A549 (cell line): Measurements from ENCODE around the gene PALLD.

Experiments
- BHLHE40 ChIP-seq: IDR thresholded peaks from 2 replicates; pipeline ENCODE4 v1.6.1; 2012; ENCODE audit warnings: low read depth, low read length, inconsistent platforms
- JUN ChIP-seq, 2 experiments: fragments of >200 bp; sonication (Bioruptor Twin); formaldehyde crosslinking; IDR thresholded peaks; 2 replicates in 1 of 2; 3 replicates in 1 of 2; pipeline ENCODE4 v1.6.1; 2016 to 2017
- JUNB ChIP-seq: fragments of >200 bp; sonication (Bioruptor Twin); formaldehyde crosslinking; IDR thresholded peaks from 2 replicates; pipeline ENCODE4 v1.6.1; 2016
- MAFK ChIP-seq: fragments of 450-650 bp; IDR thresholded peaks from 2 replicates; pipeline ENCODE4 v1.6.1; 2014; ENCODE audit not compliant: partially characterized antibody
- POLR2A ChIP-seq: IDR thresholded peaks from 2 replicates; pipeline ENCODE4 v1.6.1; 2012; ENCODE audit warnings: mild to moderate bottlenecking, low read length
- POLR2AphosphoS2 ChIP-seq: conservative IDR thresholded peaks from 2 replicates; pipeline ENCODE4 v1.6.1; 2012; ENCODE audit warnings: low read length, improper control_type of control experiment, inconsistent platforms
- ZFP36 ChIP-seq: fragments of 450-650 bp; IDR thresholded peaks from 2 replicates; pipeline ENCODE4 v1.6.1; 2014; ENCODE audit warnings: borderline replicate concordance; ENCODE audit not compliant: partially characterized antibody
- TF ChIP-seq, protein P1 (sequence below): fragments of 200-600 bp; sonication (generic); IDR thresholded peaks from 2 replicates; pipeline ENCODE4 v1.6.1; 2016; ENCODE audit warnings: antibody characterized with exemption, mild to moderate bottlenecking, moderate library complexity
- TF ChIP-seq, protein P2 (sequence below): fragments of >200 bp; sonication (Bioruptor Twin); formaldehyde crosslinking; IDR thresholded peaks from 3 replicates; pipeline ENCODE4 v1.5.1; 2016
- TF ChIP-seq, protein P3 (sequence below): IDR thresholded peaks from 2 replicates; pipeline ENCODE4 v1.6.1; 2012
- TF ChIP-seq, protein P4 (sequence below): fragments of 450-650 bp; IDR thresholded peaks from 2 replicates; pipeline ENCODE4 v1.6.1; 2014; ENCODE audit warnings: antibody characterized with exemption

DNA sequence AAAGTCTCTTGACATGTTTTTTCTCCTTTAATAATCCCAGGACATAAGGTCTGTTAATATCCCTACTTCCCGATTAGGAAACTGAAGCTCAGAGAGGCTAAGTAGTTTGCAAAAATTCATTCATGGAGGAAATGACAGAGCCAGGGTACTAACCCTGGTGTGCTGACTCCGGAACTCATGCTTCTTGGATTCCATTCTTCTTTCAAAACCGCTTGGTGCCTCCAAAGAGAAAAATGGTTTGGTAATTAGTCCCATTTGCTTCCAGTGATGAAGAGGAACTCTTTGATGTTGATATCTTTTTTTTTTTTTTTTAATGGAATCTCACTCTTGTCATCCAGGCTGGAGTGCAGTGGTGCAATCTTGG, 146.9 kb downstream of the PALLD start:
- TF ChIP-seq POLR2A: no peak
- TF ChIP-seq, protein P1, sequence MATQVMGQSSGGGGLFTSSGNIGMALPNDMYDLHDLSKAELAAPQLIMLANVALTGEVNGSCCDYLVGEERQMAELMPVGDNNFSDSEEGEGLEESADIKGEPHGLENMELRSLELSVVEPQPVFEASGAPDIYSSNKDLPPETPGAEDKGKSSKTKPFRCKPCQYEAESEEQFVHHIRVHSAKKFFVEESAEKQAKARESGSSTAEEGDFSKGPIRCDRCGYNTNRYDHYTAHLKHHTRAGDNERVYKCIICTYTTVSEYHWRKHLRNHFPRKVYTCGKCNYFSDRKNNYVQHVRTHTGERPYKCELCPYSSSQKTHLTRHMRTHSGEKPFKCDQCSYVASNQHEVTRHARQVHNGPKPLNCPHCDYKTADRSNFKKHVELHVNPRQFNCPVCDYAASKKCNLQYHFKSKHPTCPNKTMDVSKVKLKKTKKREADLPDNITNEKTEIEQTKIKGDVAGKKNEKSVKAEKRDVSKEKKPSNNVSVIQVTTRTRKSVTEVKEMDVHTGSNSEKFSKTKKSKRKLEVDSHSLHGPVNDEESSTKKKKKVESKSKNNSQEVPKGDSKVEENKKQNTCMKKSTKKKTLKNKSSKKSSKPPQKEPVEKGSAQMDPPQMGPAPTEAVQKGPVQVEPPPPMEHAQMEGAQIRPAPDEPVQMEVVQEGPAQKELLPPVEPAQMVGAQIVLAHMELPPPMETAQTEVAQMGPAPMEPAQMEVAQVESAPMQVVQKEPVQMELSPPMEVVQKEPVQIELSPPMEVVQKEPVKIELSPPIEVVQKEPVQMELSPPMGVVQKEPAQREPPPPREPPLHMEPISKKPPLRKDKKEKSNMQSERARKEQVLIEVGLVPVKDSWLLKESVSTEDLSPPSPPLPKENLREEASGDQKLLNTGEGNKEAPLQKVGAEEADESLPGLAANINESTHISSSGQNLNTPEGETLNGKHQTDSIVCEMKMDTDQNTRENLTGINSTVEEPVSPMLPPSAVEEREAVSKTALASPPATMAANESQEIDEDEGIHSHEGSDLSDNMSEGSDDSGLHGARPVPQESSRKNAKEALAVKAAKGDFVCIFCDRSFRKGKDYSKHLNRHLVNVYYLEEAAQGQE: no peak
- TF ChIP-seq MAFK: no peak
- TF ChIP-seq, protein P2, sequence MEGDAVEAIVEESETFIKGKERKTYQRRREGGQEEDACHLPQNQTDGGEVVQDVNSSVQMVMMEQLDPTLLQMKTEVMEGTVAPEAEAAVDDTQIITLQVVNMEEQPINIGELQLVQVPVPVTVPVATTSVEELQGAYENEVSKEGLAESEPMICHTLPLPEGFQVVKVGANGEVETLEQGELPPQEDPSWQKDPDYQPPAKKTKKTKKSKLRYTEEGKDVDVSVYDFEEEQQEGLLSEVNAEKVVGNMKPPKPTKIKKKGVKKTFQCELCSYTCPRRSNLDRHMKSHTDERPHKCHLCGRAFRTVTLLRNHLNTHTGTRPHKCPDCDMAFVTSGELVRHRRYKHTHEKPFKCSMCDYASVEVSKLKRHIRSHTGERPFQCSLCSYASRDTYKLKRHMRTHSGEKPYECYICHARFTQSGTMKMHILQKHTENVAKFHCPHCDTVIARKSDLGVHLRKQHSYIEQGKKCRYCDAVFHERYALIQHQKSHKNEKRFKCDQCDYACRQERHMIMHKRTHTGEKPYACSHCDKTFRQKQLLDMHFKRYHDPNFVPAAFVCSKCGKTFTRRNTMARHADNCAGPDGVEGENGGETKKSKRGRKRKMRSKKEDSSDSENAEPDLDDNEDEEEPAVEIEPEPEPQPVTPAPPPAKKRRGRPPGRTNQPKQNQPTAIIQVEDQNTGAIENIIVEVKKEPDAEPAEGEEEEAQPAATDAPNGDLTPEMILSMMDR: no peak
- TF ChIP-seq JUNB: no peak
- no peak for TF ChIP-seq JUN (IDR thresholded peaks at IDR 0.05)
- TF ChIP-seq, protein P3, sequence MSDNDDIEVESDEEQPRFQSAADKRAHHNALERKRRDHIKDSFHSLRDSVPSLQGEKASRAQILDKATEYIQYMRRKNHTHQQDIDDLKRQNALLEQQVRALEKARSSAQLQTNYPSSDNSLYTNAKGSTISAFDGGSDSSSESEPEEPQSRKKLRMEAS: no peak
- no peak for TF ChIP-seq BHLHE40
- no peak for TF ChIP-seq ZFP36
- TF ChIP-seq POLR2AphosphoS2: no peak
- TF ChIP-seq, protein P4, sequence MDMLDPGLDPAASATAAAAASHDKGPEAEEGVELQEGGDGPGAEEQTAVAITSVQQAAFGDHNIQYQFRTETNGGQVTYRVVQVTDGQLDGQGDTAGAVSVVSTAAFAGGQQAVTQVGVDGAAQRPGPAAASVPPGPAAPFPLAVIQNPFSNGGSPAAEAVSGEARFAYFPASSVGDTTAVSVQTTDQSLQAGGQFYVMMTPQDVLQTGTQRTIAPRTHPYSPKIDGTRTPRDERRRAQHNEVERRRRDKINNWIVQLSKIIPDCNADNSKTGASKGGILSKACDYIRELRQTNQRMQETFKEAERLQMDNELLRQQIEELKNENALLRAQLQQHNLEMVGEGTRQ: no peak
